K562 (cell line): ENCODE measurements around the gene GAPDHS. TPM values are rescaled to one million over a fixed set of nuclear protein-coding genes. Genes with fewer than 3 reads are reported as not detected.
A peak's percentile ranks its signal among the peaks of the same experiment; 100 is the strongest.

Source experiments
- ATAC-seq: fragments of 200-7000 bp; cut with Tn5 transposase; 3 replicates; pipeline ENCODE4 v1.9.1; 2020; ENCODE audit warnings: moderate library complexity
- BruUV-seq: library from RNA; stranded (reverse); fragments of 400-500 nt; replicated peaks from 2 replicates; lab custom pipeline; 2021; lab: Mats Ljungman, UMichigan
- CTCF ChIA-PET: fragments of 300-600 bp; formaldehyde crosslinking; extraction: SDS; loops from one replicate; lab custom pipeline; 2021; ENCODE audit warnings: low intra/inter-chr PET ratio; lab: Yijun Ruan, JAX
- POLR2A ChIA-PET: fragments of 300-600, 350-650 bp; sonication (Branson Sonifier 250); formaldehyde crosslinking; extraction: SDS; loops from one replicate; lab custom pipeline; 2021; ENCODE audit warnings: antibody characterized with exemption, inconsistent platforms; lab: Yijun Ruan, JAX
- DNase-seq, 4 experiments: peaks; one replicate each; pipeline versions ENCODE4 v3.0.0 to v3.0.0-alpha.2; 2011 to 2018; ENCODE audit warnings: low spot score in 3 of 4, mixed read lengths in 3 of 4; ENCODE audit errors: extremely low read depth in 1 of 4
- FAIRE-seq: peaks from 2 replicates; lab custom pipeline; 2011; peaks lifted over from hg19 to GRCh38; lab: Jason Lieb, UNC
- H2AFZ ChIP-seq: 2 replicates; pipeline ENCODE4 v1.6.0; 2011; ENCODE audit warnings: low read depth, low read length, control low read depth, inconsistent platforms
- H3K27ac ChIP-seq: fragments of 200-600 bp; 3 replicates; pipeline ENCODE4 v1.8.0; 2011; ENCODE audit warnings: low read depth, mild to moderate bottlenecking, control low read depth, inconsistent platforms, low read length, moderate library complexity, mixed read lengths; ENCODE audit errors: extremely low read depth
- H3K27me3 ChIP-seq, 2 experiments: fragments of 300-600 bp in 1 of 2; 2 replicates in 1 of 2; 3 replicates in 1 of 2; pipeline versions ENCODE4 v1.6.0 to v1.8.0; 2011; ENCODE audit warnings: inconsistent platforms in 2 of 2, low read length in 2 of 2, mild to moderate bottlenecking in 1 of 2, mixed read lengths in 1 of 2, moderate library complexity in 1 of 2; ENCODE audit not compliant: control insufficient read depth in 2 of 2, insufficient read depth in 2 of 2
- H3K36me3 ChIP-seq: fragments of 300-600 bp; 3 replicates; pipeline ENCODE4 v1.8.0; 2011; ENCODE audit warnings: mild to moderate bottlenecking, low read length, inconsistent platforms; ENCODE audit not compliant: control insufficient read depth, insufficient read depth
- H3K4me1 ChIP-seq, 2 experiments: fragments of 200-600 bp in 1 of 2; replicated peaks in 1 of 2; 2 replicates in 1 of 2; 3 replicates in 1 of 2; pipeline versions ENCODE4 v1.5.1 to v1.8.0; 2011; ENCODE audit warnings: inconsistent platforms in 2 of 2, low read length in 2 of 2, mild to moderate bottlenecking in 1 of 2, mixed read lengths in 1 of 2, moderate library complexity in 1 of 2; ENCODE audit not compliant: control insufficient read depth in 2 of 2, insufficient read depth in 2 of 2
- H3K4me2 ChIP-seq: 2 replicates; pipeline ENCODE4 v1.6.1; 2011; ENCODE audit warnings: low read length, control low read depth, inconsistent platforms, mixed read lengths; ENCODE audit not compliant: insufficient read depth
- H3K4me3 ChIP-seq: fragments of 200-600 bp; sonication (generic), shearing (Covaris generic); 2 replicates; pipeline ENCODE4 v1.5.1; 2016; ENCODE audit warnings: control low read depth, inconsistent platforms
- H3K79me2 ChIP-seq: fragments of 200-600 bp; 3 replicates; pipeline ENCODE4 v1.8.0; 2011; ENCODE audit warnings: low read length, inconsistent platforms; ENCODE audit not compliant: control insufficient read depth, insufficient read depth
- H3K9ac ChIP-seq, 2 experiments: 2 replicates each; pipeline versions ENCODE4 v1.6.0 to v1.6.1; 2011; ENCODE audit warnings: low read depth in 2 of 2, low read length in 2 of 2, control low read depth in 1 of 2, inconsistent platforms in 1 of 2, mild to moderate bottlenecking in 1 of 2, mixed read lengths in 1 of 2; ENCODE audit not compliant: insufficient read depth in 1 of 2
- H3K9me1 ChIP-seq: one replicate; pipeline ENCODE4 v1.6.0; 2011; ENCODE audit warnings: inconsistent platforms, mild to moderate bottlenecking, low read length, moderate library complexity; ENCODE audit not compliant: control insufficient read depth, insufficient read depth
- H3K9me3 ChIP-seq: replicated peaks from 2 replicates; pipeline ENCODE4 v1.5.1; 2011; ENCODE audit warnings: low read depth, low read length, inconsistent platforms; ENCODE audit not compliant: control insufficient read depth, insufficient read depth
- H4K20me1 ChIP-seq: replicated peaks from 2 replicates; pipeline ENCODE4 v1.6.1; 2011; ENCODE audit warnings: low read length, inconsistent platforms, mixed read lengths; ENCODE audit not compliant: control insufficient read depth, insufficient read depth
- ARID3B ChIP-seq: fragments of 250-450 bp; sonication (Bioruptor Pico); IDR thresholded peaks from 2 replicates; pipeline ENCODE4 v1.4.0; 2020; ENCODE audit warnings: borderline replicate concordance
- CEBPB ChIP-seq: fragments of 450-650 bp; IDR thresholded peaks from 2 replicates; pipeline ENCODE4 v1.6.1; 2016; ENCODE audit warnings: missing genetic modification characterization, missing compliant biosample characterization
- CEBPG ChIP-seq, 3 experiments: fragments of 200-800 bp in 1 of 3; sonication (Bioruptor generic) in 1 of 3; sonication (generic) in 1 of 3; formaldehyde crosslinking in 1 of 3; IDR thresholded peaks in 2 of 3; conservative IDR thresholded peaks in 1 of 3; 2 replicates each; pipeline versions ENCODE4 v1.6.1 to v1.8.0; 2016 to 2022; ENCODE audit warnings: missing compliant biosample characterization in 2 of 3, missing genetic modification characterization in 2 of 3, mild to moderate bottlenecking in 1 of 3, missing genetic modification reagents in 1 of 3
- PTRF ChIP-seq: fragments of 450-650 bp; IDR thresholded peaks from 2 replicates; pipeline ENCODE4 v1.6.1; 2016; ENCODE audit warnings: mild to moderate bottlenecking, missing genetic modification characterization, missing compliant biosample characterization
- TAF9B ChIP-seq: fragments of 450-650 bp; IDR thresholded peaks from 2 replicates; pipeline ENCODE4 v1.6.1; 2018; ENCODE audit warnings: mild to moderate bottlenecking; ENCODE audit not compliant: partially characterized antibody
- TEAD4 ChIP-seq, 2 experiments: sonication (generic) in 1 of 2; formaldehyde crosslinking in 1 of 2; IDR thresholded peaks; 2 replicates each; pipeline versions ENCODE4 v1.6.1 to v1.8.0; 2012 to 2022; ENCODE audit warnings: borderline replicate concordance in 1 of 2, inconsistent platforms in 1 of 2, low read length in 1 of 2, mild to moderate bottlenecking in 1 of 2, missing genetic modification reagents in 1 of 2
- ZBTB11 ChIP-seq, 3 experiments: fragments of 200-800 bp in 1 of 3; fragments of 250-450 bp in 1 of 3; fragments of 450-650 bp in 1 of 3; sonication (Bioruptor Pico) in 1 of 3; sonication (Bioruptor generic) in 1 of 3; formaldehyde crosslinking in 1 of 3; IDR thresholded peaks; 2 replicates each; pipeline versions ENCODE4 v1.6.1 to v1.8.0; 2016 to 2022; ENCODE audit warnings: mild to moderate bottlenecking in 2 of 3, missing genetic modification characterization in 2 of 3, missing compliant biosample characterization in 1 of 3, moderate library complexity in 1 of 3
- ZNF23 ChIP-seq: fragments of 250-450 bp; sonication (Bioruptor Pico); IDR thresholded peaks from 2 replicates; pipeline ENCODE4 v1.4.0; 2020; ENCODE audit warnings: mild to moderate bottlenecking
- ZNF79 ChIP-seq: fragments of 250-450 bp; sonication (Bioruptor Pico); IDR thresholded peaks from 2 replicates; pipeline ENCODE4 v1.4.0; 2020; ENCODE audit warnings: low read depth, mild to moderate bottlenecking, moderate library complexity
- WGBS: fragments of 100-300 bp; shearing (Covaris generic); methylation state at CpG from one replicate; pipeline ENCODE4 v1.1.6; 2016; ENCODE audit warnings: low coverage, mixed read lengths; ENCODE audit not compliant: insufficient coverage; ENCODE audit errors: missing lambda C conversion rate; 5-methylcytosine and 5-hydroxymethylcytosine counted together
- in situ Hi-C: fragments of 300-500 bp; cut with MboI; formaldehyde crosslinking; loops from 4 replicates; pipeline ENCODE4 v1.15.0; 2018; ENCODE audit warnings: inconsistent platforms, mixed read lengths
- intact Hi-C: fragments of 100-400 bp; cut with micrococcal nuclease; formaldehyde crosslinking; loops from 2 replicates; pipeline ENCODE4 v1.14.2; 2022
- polyA plus RNA-seq, 8 experiments: library from polyadenylated mRNA; depleted of rRNA in 4 of 8; stranded (reverse) in 5 of 8; unstranded in 3 of 8; fragments of >200 nt; fragmentation: Nextera tagmentation in 2 of 8; fragmentation: Illumina TruSeq in 1 of 8; extraction: Ambion mirVana in 2 of 8; extraction: Trizol in 1 of 8; gene quantifications; 2 replicates each; pipeline versions ENCODE4 v1.2.1 to v1.2.3, GENCODE V29; 2011 to 2014; ENCODE audit warnings: inconsistent platforms in 1 of 8, missing spikeins in 1 of 8
- total RNA-seq, 7 experiments: library from RNA; depleted of rRNA in 6 of 7; stranded (reverse); fragments of >200 nt in 6 of 7; fragmentation: Illumina TruSeq in 2 of 7; extraction: Trizol in 2 of 7; gene quantifications; 2 replicates each; pipeline versions ENCODE4 v1.2.1 to v1.2.3, GENCODE V29; 2011 to 2021; ENCODE audit warnings: low replicate concordance in 1 of 7

Gene GAPDHS
- total and polyA plus RNA-seq, 9 of the 15 experiments (the other 6 are each of a cell fraction or from before 2014, with no cell fraction given), result 0.08 to 0.12 TPM; not detected in 7

GRCh38 chr19:35565016-35565856 lies 32.0 kb downstream of the GAPDHS start (continued):
- no peak for TF ChIP-seq TAF9B
- TF ChIP-seq ZBTB11 (CRISPR knock-in tag; IDR thresholded peaks at IDR 0.05), result no peak
- TF ChIP-seq PTRF (tag), result no peak

- in situ Hi-C loops (no loop called here), intact Hi-C loops (no loop called here)
- H3K9me1 ChIP-seq, result no peaks in the 10 kb centered on the region
- CTCF ChIA-PET, result interaction anchor here (0.6 kb wide), 1 partner anchor 146 kb away, joined by 3 read pairs; no protein-coding TSS in a partner anchor
- DNase-seq, result no peak
- H3K4me3 ChIP-seq, result no peak overlapping the region
- no peaks in the 10 kb centered on the region for H4K20me1 ChIP-seq
- H3K4me2 ChIP-seq, result no peak overlapping the region
- no peak overlapping the region for H2AFZ ChIP-seq
- WGBS, result 7% methylated on average over 7 of the region's 7 CpGs
- peaks cover 6 to 46% of the 10 kb centered on the region in 2 experiments; a peak in 4 of 5 replicates for H3K27me3 ChIP-seq
- no peak for FAIRE-seq
- ATAC-seq, result no peak
- no peak overlapping the region for H3K27ac ChIP-seq
- no TSS peak for BruUV-seq
- POLR2A ChIA-PET, result no interaction called here
- no peaks in the 10 kb centered on the region for H3K9me3 ChIP-seq
- H3K9ac ChIP-seq, result no peak overlapping the region
- H3K79me2 ChIP-seq, result no peaks in the 10 kb centered on the region
- TF ChIP-seq ARID3B (CRISPR knock-in tag) (no peak), CEBPB (tag) (peak; percentile 64), CEBPG (CRISPR knock-in tag; IDR thresholded peaks at IDR 0.05) (no peak), CEBPG (tag; conservative IDR thresholded peaks at IDR 0.05 in 1 of 2, IDR thresholded peaks at IDR 0.05 in 1 of 2) (peak; percentile 52 to 66), TEAD4 (IDR thresholded peaks at IDR 0.05; ENCODE audit: low read length) (no peak), TEAD4 (CRISPR knock-in tag; IDR thresholded peaks at IDR 0.05; ENCODE audit: borderline replicate concordance) (no peak), ZNF23 (no peak), ZNF79 (CRISPR knock-in tag) (no peak)
- H3K4me1 ChIP-seq, result peaks cover 0 to 6% of the 10 kb centered on the region in 2 experiments; a peak in 2 of 5 replicates
- H3K36me3 ChIP-seq, result no peaks in the 10 kb centered on the region
Observed at GRCh38 chr19:35566738-35567137, 33.5 kb downstream of the GAPDHS start.
